ENCODE results near the gene MTCL1.

MTCL1 gene

GRCh38 chr18:8776013-8776943, 70.9 kb downstream of the MTCL1 start:
- no peak for DNase-seq

- DNase-seq = no peak
Measured at GRCh38 chr18:8777846-8778245, 72.5 kb downstream of the MTCL1 start.

GRCh38 chr18:8778386-8778785, 73.0 kb downstream of the MTCL1 start:
- DNase-seq = no peak

- no peak for DNase-seq
Measured at GRCh38 chr18:8778824-8779223, 73.5 kb downstream of the MTCL1 start.

DNA sequence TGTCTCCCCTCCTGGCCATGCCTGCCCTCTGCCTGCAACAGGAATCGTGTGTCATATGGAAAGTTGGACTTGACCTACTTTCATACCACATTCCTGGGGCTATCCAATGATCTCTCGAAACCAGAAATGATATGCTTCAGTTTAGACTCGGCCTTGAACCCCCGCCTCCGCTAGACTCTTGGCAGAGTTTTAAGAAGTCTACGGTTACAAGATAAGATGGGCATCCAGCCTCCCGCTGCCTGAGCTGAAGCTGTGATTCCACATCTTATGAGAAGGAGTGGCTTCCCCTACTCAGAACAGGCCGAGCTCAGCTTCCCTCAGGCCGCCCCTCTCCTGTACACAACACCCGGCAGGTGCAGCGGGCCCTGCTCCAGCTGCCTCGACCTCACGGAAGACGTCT, 73.9 kb downstream of the MTCL1 start:
- DNase-seq = no peak

DNA sequence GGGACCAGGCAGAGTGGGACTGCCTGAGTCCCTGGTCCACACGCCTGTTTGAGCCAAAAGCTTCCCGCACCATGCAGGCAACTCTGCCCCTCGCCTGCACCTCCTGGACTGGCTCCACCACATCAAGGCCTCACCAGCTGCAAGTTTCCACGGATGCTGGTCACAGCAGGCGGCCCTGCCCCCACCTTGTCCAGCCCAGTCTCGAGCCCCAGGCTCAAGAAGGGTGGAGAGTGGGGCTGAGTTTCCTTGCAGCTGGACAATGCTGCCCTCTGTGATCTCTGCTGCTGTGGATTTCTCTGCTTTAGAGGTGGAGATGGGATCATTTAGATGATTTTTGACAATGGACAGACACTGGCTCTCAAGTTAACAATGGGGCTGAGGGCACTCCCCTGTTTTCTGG, 74.9 kb downstream of the MTCL1 start:
- no peak for DNase-seq

- no peak for DNase-seq
Measured at GRCh38 chr18:8781671-8782070, 76.3 kb downstream of the MTCL1 start.

DNA sequence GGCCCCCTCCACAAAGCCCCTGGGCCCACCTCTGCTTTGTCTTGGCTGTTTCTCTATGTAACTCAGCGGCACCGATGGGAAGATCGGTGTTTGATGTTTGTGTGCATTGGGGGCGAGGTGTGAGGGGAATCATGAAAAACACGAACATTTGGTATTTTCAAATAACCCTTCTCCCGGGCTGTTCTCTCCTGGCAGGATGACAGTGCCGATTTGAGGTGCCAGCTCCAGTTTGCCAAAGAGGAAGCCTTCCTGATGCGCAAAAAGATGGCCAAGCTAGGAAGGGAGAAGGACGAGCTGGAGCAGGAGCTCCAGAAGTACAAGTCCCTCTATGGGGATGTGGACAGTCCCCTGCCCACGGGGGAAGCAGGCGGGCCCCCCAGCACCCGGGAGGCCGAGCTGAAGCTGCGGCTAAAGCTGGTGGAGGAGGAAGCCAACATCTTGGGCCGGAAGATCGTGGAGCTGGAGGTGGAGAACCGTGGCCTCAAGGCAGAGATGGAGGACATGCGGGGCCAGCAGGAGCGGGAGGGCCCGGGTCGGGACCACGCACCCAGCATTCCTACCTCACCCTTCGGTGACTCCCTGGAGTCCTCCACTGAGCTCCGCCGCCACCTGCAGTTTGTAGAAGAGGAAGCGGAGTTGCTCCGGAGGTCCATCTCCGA, 78.1 kb downstream of the MTCL1 start:
- no peak for DNase-seq

GRCh38 chr18:8783994-8784530, 78.7 kb downstream of the MTCL1 start:
- no peak for DNase-seq

DNA sequence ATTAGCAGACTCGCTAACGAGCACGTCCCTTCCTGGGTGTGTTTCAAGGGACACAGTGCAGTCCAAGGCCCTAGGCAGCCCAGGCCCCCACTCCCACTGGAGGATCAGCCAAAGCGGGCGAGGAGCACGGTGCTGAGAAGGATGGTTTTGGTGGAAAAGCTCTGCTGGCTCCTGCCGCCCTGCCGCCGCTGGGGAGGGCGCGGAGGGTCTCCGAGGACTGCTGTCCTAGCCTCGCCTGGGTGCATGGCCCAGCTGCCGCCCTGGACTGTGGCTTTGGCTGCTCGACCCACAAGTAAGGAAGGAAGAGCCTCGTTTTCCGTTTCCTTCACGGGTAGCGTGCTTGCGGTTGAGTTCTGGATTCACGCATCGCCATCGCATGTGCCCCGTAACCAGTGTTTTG, 79.9 kb downstream of the MTCL1 start:
- no peak for DNase-seq

DNA sequence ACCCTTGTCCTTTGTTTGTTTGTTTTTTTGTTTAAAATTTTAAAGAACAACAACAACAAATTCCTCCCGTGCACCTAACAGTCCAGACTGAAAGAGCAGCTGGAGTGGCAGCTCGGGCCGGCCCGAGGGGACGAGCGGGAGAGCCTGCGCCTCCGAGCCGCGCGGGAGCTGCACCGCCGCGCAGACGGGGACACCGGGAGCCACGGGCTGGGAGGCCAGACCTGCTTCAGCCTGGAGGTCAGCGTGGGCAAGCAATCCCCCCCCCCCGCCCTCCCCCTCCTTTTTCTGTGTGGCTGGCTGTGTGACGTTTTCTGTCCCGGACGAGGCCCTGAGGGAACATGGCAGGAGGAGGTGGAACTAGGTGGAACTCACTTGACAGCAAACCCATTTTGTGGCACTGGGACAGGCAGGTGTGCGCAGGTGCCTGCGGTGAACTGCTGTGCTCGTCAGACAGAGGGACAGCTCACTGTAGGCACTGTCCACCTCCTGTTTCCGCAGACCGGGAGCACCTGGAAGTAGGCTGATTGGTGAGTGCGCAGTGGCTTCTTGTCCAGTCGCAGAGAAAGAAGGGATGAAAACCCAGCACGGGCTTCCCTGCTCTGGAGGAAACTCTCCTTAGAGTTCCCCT, 80.6 kb downstream of the MTCL1 start:
- no peak for DNase-seq

DNA sequence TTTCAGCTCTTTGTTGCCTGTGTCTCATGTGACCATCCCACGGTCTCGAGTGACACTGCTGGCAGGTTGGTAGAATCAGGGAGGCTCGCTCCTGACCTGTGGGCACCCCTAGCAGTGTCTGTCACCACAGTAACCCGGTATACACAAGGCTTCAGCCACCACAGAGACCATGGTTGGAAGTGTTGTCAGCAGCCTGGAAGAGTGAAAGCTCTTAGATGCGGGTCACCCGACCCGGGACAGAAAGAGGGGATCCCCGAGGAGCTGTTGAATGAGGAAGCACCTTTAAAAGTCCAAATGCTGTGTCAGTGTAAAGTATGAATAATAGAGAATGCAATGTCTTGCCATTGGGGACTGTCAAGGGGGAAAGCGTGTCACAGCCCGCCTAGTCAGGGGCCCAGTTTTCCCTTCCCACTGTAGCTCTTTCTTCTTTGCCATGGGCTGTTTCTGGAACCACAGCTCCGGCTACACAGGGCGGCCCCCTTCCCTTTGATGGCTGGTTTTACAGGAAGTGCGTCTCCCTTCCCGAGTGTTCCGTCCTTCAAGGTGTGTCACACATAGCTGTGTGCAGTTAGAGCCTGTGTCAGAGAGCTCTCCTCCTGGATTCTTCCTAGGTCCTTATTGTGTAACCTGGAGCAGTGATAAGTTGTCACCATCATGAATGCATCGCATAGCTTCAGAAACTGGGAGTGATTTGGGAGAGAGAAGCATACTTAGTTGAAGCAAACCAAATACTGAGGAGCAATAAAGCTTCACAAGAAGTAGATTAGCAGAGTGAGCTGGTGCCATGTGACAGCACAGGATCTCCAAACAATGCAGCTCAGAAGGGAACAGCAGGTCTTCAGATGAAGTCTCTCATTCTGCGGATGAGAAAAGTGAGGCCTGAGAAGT, 81.4 kb downstream of the MTCL1 start:
- DNase-seq = peak in 1 of 2 donors; percentile 50

GRCh38 chr18:8787371-8787670, 82.0 kb downstream of the MTCL1 start:
- DNase-seq = no peak

DNA sequence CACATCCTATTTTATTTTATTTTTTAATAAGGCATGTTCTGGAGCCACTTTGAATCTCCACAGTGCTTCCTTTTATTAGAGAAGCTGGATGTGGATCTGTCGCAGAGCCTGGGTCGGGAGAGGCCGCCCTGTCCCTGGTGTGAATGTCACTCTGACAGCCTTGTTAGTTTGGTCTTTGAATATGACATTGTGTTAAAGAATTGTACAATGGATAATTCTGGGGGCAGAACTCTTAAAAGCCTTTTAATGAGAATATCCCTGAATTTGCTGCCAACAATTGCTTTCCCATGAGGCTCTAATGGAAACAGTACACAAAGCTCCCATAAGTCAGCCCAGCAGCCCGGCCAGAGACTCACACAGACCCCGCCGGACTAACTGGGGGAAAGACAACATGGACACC, 82.4 kb downstream of the MTCL1 start:
- DNase-seq = no peak

GRCh38 chr18:8788503-8789429, 83.4 kb downstream of the MTCL1 start:
- DNase-seq = no peak

DNA sequence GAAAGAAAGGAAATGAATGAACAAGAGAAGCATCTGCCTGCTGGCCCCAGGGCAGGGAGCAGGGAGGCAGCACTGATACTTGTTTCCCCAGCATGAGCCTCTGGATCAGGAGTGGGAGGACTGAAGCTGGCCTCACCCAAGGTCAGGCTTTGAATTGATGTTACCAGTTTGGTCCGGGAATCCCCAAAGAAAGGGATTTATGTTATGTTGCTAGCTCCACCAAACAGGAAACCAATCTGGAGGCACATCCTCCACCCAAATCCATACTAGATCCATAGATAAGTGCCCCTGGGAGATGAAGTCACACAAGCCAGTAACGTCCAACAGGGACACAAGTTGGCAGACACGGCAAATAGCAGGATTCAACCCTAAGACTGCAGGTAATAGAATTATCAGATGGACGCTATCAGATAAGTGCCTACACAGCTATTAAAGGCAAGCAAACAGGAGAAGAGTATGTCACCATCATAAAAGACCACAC, 85.9 kb downstream of the MTCL1 start:
- no peak for DNase-seq

GRCh38 chr18:8792688-8793316, 87.4 kb downstream of the MTCL1 start:
- no peak for DNase-seq

DNA sequence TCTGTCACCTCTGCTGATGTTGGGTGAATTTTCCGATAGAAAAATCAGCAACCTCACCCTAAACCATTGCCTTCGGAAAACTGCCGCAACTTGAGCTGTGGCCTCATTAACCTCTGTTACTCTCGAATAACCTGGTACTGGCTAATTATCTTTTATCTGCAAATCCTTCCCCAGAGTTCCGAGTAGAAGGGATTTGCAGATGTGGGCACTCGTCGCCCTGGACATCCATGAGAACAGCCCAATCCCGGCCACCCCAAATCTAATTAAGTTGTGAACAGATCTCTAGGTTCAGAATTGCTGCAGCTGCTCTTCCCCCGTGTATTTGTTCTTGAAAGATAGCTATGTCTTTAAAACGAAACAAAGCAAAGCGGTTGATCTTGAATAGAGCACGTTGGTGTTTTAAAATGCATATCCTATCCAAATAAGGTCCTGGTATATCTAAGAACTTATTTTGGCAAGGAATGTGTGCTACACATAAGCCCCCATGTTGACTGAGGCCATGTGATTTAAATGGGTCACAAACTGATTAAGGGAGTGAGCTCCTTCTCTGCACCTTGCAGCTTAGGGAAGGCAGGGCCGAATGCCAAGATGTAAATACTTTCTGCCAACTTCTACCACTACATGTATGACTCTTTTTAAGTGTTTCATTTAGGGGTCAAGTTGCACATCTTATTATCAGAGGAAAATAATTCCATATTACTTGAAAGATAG, 88.2 kb downstream of the MTCL1 start:
- no peak for DNase-seq

GRCh38 chr18:8794156-8794933, 89.0 kb downstream of the MTCL1 start:
- DNase-seq = no peak

DNA sequence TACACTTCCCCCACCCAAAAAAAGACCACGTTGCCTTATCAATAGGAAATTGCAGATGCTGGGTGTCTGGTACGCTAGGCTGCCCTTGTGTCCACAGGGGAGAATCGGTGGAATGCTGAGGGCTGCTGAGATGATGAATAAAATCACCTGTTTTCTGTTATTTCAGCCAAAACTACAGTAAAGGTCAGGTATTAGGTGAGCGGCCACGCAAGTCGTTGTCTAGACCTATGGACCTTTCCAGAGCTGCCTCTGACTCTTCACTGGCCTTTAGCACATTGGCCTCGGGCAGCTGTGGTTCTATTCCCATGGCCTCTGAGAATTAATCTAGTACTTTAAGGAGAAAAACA, 89.6 kb downstream of the MTCL1 start:
- DNase-seq = no peak

All from CD4-positive, alpha-beta T cell treated with Interleukin-4 for 1 hour (primary cell).